IMR-90 (cell line): ENCODE results near the gene ESRP2. TPM values are rescaled to one million over a fixed set of nuclear protein-coding genes. Genes with fewer than 3 reads are reported as not detected.

Experiments
- ATAC-seq: fragments of 200-7000 bp; cut with Tn5 transposase; 2 replicates; pipeline ENCODE4 v1.9.1; 2020; ENCODE audit warnings: low read depth, mild to moderate bottlenecking, moderate library complexity
- BruUV-seq: library from RNA; stranded (reverse); fragments of 400-500 nt; replicated peaks from 2 replicates; lab custom pipeline; 2021; lab: Mats Ljungman, UMichigan
- CTCF ChIA-PET: fragments of 300-600 bp; formaldehyde crosslinking; extraction: SDS; loops from one replicate; lab custom pipeline; 2021; ENCODE audit warnings: antibody characterized with exemption; lab: Yijun Ruan, JAX
- POLR2A ChIA-PET: fragments of 300-600 bp; sonication (Branson Sonifier 250); formaldehyde crosslinking; loops from one replicate; lab custom pipeline; 2022; ENCODE audit warnings: antibody characterized with exemption; ENCODE audit not compliant: unreplicated experiment; lab: Charles Lee
- DNase-seq: peaks from one replicate; pipeline ENCODE4 v3.0.0; 2013
- H2AFZ ChIP-seq: replicated peaks from 2 replicates; pipeline ENCODE3; 2013; ENCODE audit warnings: low read length, mild to moderate bottlenecking; ENCODE audit not compliant: poor library complexity
- H2AK5ac ChIP-seq: 2 replicates; pipeline ENCODE4 v1.6.1; 2013; ENCODE audit warnings: low read depth, low read length, inconsistent platforms
- H2AK9ac ChIP-seq: replicated peaks from 2 replicates; pipeline ENCODE3; 2013; ENCODE audit warnings: mild to moderate bottlenecking, low read depth, low read length, moderate library complexity; ENCODE audit not compliant: poor library complexity
- H2BK120ac ChIP-seq: 2 replicates; pipeline ENCODE4 v1.6.1; 2013; ENCODE audit warnings: low read depth, low read length, inconsistent platforms
- H2BK15ac ChIP-seq: 3 replicates; pipeline ENCODE4 v1.6.1; 2013; ENCODE audit warnings: low read depth, low read length, inconsistent platforms
- H2BK20ac ChIP-seq: 2 replicates; pipeline ENCODE4 v1.6.1; 2013; ENCODE audit warnings: low read depth, mild to moderate bottlenecking, inconsistent platforms, low read length, moderate library complexity
- H2BK5ac ChIP-seq: 2 replicates; pipeline ENCODE4 v1.6.1; 2013; ENCODE audit warnings: mild to moderate bottlenecking, low read depth, low read length, inconsistent platforms; ENCODE audit not compliant: poor library complexity, severe bottlenecking
- H3K14ac ChIP-seq: replicated peaks from 2 replicates; pipeline ENCODE4 v1.6.1; 2013; ENCODE audit warnings: low read depth, low read length, inconsistent platforms
- H3K18ac ChIP-seq: 2 replicates; pipeline ENCODE4 v1.6.1; 2013; ENCODE audit warnings: low read depth, low read length, control low read depth
- H3K23ac ChIP-seq: 2 replicates; pipeline ENCODE4 v1.6.1; 2013; ENCODE audit warnings: low read depth, low read length, inconsistent platforms
- H3K27ac ChIP-seq: 2 replicates; pipeline ENCODE4 v1.5.1; 2013; ENCODE audit warnings: mild to moderate bottlenecking, control low read depth, low read length; ENCODE audit not compliant: insufficient read depth
- H3K27me3 ChIP-seq: 2 replicates; pipeline ENCODE4 v1.6.1; 2013; ENCODE audit warnings: low read length; ENCODE audit not compliant: control insufficient read depth, insufficient read depth
- H3K36me3 ChIP-seq: 2 replicates; pipeline ENCODE4 v1.6.1; 2013; ENCODE audit warnings: low read length, mixed read lengths; ENCODE audit not compliant: control insufficient read depth, insufficient read depth
- H3K4ac ChIP-seq: 2 replicates; pipeline ENCODE4 v1.6.1; 2013; ENCODE audit warnings: low read depth, low read length, inconsistent platforms
- H3K4me1 ChIP-seq: 2 replicates; pipeline ENCODE4 v1.6.1; 2013; ENCODE audit warnings: low read length, mixed read lengths; ENCODE audit not compliant: control insufficient read depth, insufficient read depth
- H3K4me2 ChIP-seq: 2 replicates; pipeline ENCODE4 v1.6.1; 2013; ENCODE audit warnings: low read depth, mild to moderate bottlenecking, control low read depth, low read length, moderate library complexity
- H3K4me3 ChIP-seq: 2 replicates; pipeline ENCODE4 v1.5.1; 2013; ENCODE audit warnings: low read depth, mild to moderate bottlenecking, control low read depth, low read length, moderate library complexity; ENCODE audit not compliant: insufficient read depth
- H3K56ac ChIP-seq: 2 replicates; pipeline ENCODE4 v1.6.1; 2013; ENCODE audit warnings: low read length, inconsistent platforms; ENCODE audit not compliant: insufficient read depth; ENCODE audit errors: extremely low read depth
- H3K79me1 ChIP-seq, 2 experiments: 2 replicates each; pipeline ENCODE4 v1.6.1; 2013; ENCODE audit warnings: low read length in 2 of 2, inconsistent platforms in 1 of 2, low read depth in 1 of 2
- H3K9ac ChIP-seq: 2 replicates; pipeline ENCODE4 v1.6.1; 2013; ENCODE audit warnings: low read depth, low read length, control low read depth
- H3K9me1 ChIP-seq: 2 replicates; pipeline ENCODE4 v1.6.1; 2013; ENCODE audit warnings: low read length, inconsistent platforms; ENCODE audit not compliant: insufficient read depth
- H3K9me3 ChIP-seq: 2 replicates; pipeline ENCODE4 v1.6.1; 2013; ENCODE audit warnings: low read length; ENCODE audit not compliant: control insufficient read depth, insufficient read depth
- H4K20me1 ChIP-seq: 2 replicates; pipeline ENCODE4 v1.6.1; 2013; ENCODE audit warnings: low read length, inconsistent platforms; ENCODE audit not compliant: insufficient read depth
- H4K5ac ChIP-seq: 2 replicates; pipeline ENCODE4 v1.6.1; 2013; ENCODE audit warnings: mild to moderate bottlenecking, low read depth, low read length, control low read depth
- H4K8ac ChIP-seq, 2 experiments: 2 replicates each; pipeline ENCODE4 v1.6.1; 2013; ENCODE audit warnings: low read depth in 2 of 2, low read length in 2 of 2, control low read depth in 1 of 2, inconsistent platforms in 1 of 2
- H4K91ac ChIP-seq: 2 replicates; pipeline ENCODE4 v1.6.1; 2013; ENCODE audit warnings: low read depth, low read length, inconsistent platforms; ENCODE audit not compliant: insufficient read depth
- BHLHE40 ChIP-seq: fragments of 150-350 bp; IDR thresholded peaks from 2 replicates; pipeline ENCODE4 v1.6.1; 2016; ENCODE audit warnings: mild to moderate bottlenecking, low read depth, low read length
- CEBPB ChIP-seq: IDR thresholded peaks from 2 replicates; pipeline ENCODE4 v1.6.1; 2012; ENCODE audit warnings: low read depth, low read length, improper control_type of control experiment
- CHD1 ChIP-seq: IDR thresholded peaks from 2 replicates; pipeline ENCODE4 v1.6.1; 2012; ENCODE audit warnings: low read depth, low read length, improper control_type of control experiment
- CTCF ChIP-seq: conservative IDR thresholded peaks from 2 replicates; pipeline ENCODE4 v1.5.1; 2012; ENCODE audit warnings: mild to moderate bottlenecking, low read depth, low read length, improper control_type of control experiment
- ELK1 ChIP-seq: fragments of 150-350 bp; IDR thresholded peaks from 2 replicates; pipeline ENCODE4 v1.6.1; 2016; ENCODE audit warnings: low read depth, mild to moderate bottlenecking, low read length, moderate library complexity, borderline replicate concordance
- FOS ChIP-seq: fragments of 150-350 bp; IDR thresholded peaks from 2 replicates; pipeline ENCODE4 v1.6.1; 2016; ENCODE audit warnings: low read depth, low read length
- MAFK ChIP-seq: IDR thresholded peaks from 2 replicates; pipeline ENCODE4 v1.6.1; 2012; ENCODE audit warnings: low read depth, low read length, improper control_type of control experiment
- MAZ ChIP-seq: IDR thresholded peaks from 2 replicates; pipeline ENCODE4 v1.6.1; 2012; ENCODE audit warnings: low read depth, mild to moderate bottlenecking, low read length, improper control_type of control experiment, moderate library complexity, borderline replicate concordance
- MXI1 ChIP-seq: IDR thresholded peaks from 2 replicates; pipeline ENCODE4 v1.6.1; 2012; ENCODE audit warnings: low read depth, mild to moderate bottlenecking, low read length, moderate library complexity, borderline replicate concordance
- NFE2L2 ChIP-seq: fragments of 150-350 bp; IDR thresholded peaks from 2 replicates; pipeline ENCODE4 v1.6.1; 2016; ENCODE audit warnings: low read depth, mild to moderate bottlenecking, low read length
- POLR2A ChIP-seq: IDR thresholded peaks from 2 replicates; pipeline ENCODE4 v1.6.1; 2012; ENCODE audit warnings: mild to moderate bottlenecking, low read depth, low read length
- RAD21 ChIP-seq: IDR thresholded peaks from 2 replicates; pipeline ENCODE4 v1.6.1; 2012; ENCODE audit warnings: low read length, improper control_type of control experiment
- RFX5 ChIP-seq: IDR thresholded peaks from 2 replicates; pipeline ENCODE4 v1.8.0; 2012; ENCODE audit warnings: low read depth, mild to moderate bottlenecking, low read length, moderate library complexity
- SMC3 ChIP-seq: fragments of 150-350 bp; IDR thresholded peaks from 2 replicates; pipeline ENCODE4 v1.6.1; 2016; ENCODE audit warnings: low read depth, mild to moderate bottlenecking, antibody characterized with exemption, low read length, moderate library complexity
- USF2 ChIP-seq: fragments of 150-350 bp; IDR thresholded peaks from 2 replicates; pipeline ENCODE4 v1.6.1; 2017; ENCODE audit warnings: mild to moderate bottlenecking, antibody characterized with exemption, low read length, low read depth
- WGBS, 2 experiments: methylation state at CpG; one replicate each; pipeline versions ENCODE4 v1.1.5 to v1.1.7; 2013; ENCODE audit warnings: missing lambda C conversion rate in 2 of 2; ENCODE audit not compliant: insufficient read length in 1 of 2; ENCODE audit errors: extremely low coverage in 2 of 2; 5-methylcytosine and 5-hydroxymethylcytosine counted together
- dilution Hi-C: fragments of 300-500 bp; cut with HindIII; formaldehyde crosslinking; loops from one replicate; pipeline ENCODE4 v1.14.3; 2018; ENCODE audit warnings: low sequenced_read_pairs; ENCODE audit not compliant: unreplicated experiment
- in situ Hi-C: fragments of 300-500 bp; cut with MboI; formaldehyde crosslinking; loops from 3 replicates; pipeline ENCODE4 v1.14.3; 2019; ENCODE audit warnings: low sequenced_read_pairs, inconsistent platforms, mixed read lengths
- intact Hi-C: fragments of 100-400 bp; cut with micrococcal nuclease; formaldehyde crosslinking; loops from 2 replicates; pipeline ENCODE4 v1.10.0; 2022
- polyA plus RNA-seq, 3 experiments: library from polyadenylated mRNA; depleted of rRNA; stranded (reverse); fragments of >200 nt; gene quantifications; 2 replicates each; pipeline ENCODE4 v1.2.3, GENCODE V29; 2012; ENCODE audit warnings: low replicate concordance in 1 of 3
- total RNA-seq: library from RNA; depleted of rRNA; stranded (reverse); fragments of >200 nt; gene quantifications from 2 replicates; pipeline ENCODE4 v1.2.3, GENCODE V29; 2012

The ESRP2 gene
- total and polyA plus RNA-seq, 2 of the 4 experiments (the other 2 are of a cell fraction), result 0.07 TPM; not detected in 1

- Histone ChIP-seq H3K4ac (no peak overlapping the region), H2BK120ac (no peak overlapping the region), H2BK5ac (no peak overlapping the region), H3K56ac (no peak overlapping the region), H3K27ac (no peak overlapping the region), H3K9ac (no peak overlapping the region), H4K20me1 (no peaks in the 10 kb centered on the region), H2AK5ac (no peak overlapping the region), H3K4me3 (no peak overlapping the region), H3K4me1 (no peaks in the 10 kb centered on the region), H2AFZ (no peak overlapping the region), H3K23ac (no peak overlapping the region), H3K18ac (no peak overlapping the region), H4K8ac (no peak overlapping the region), H2BK15ac (no peak overlapping the region), H3K4me2 (no peak overlapping the region), H3K27me3 (no peaks in the 10 kb centered on the region), H4K91ac (no peak overlapping the region), H2AK9ac (no peak overlapping the region), H3K79me1 (no peaks in the 10 kb centered on the region; a peak in 1 of 4 replicates), H2BK20ac (no peak overlapping the region), H3K9me3 (no peaks in the 10 kb centered on the region), H3K14ac (no peak overlapping the region), H3K9me1 (0 out of 2 replicates have a peak, but pooled peaks cover 4% of the 10 kb centered on the region), H3K36me3 (peaks cover 23% of the 10 kb centered on the region), H4K5ac (no peak overlapping the region)
- WGBS, 2 experiments, result 100% methylated on average over 2 of the region's 7 CpGs; no CpG with 5 or more reads in 1 of the 2 experiments
- in situ Hi-C loops (no loop called here), intact Hi-C loops (no loop called here), dilution Hi-C loops (no loop called here)
- TF ChIP-seq RAD21, result no peak
- no peak for TF ChIP-seq RFX5
- no peak for TF ChIP-seq CEBPB
- TF ChIP-seq MAFK, result no peak
- TF ChIP-seq FOS, result no peak
- no peak for TF ChIP-seq CTCF
- no peak for TF ChIP-seq MAZ
- TF ChIP-seq SMC3, result no peak
- no peak for TF ChIP-seq NFE2L2
- no peak for TF ChIP-seq POLR2A
- no peak for TF ChIP-seq CHD1
- no peak for TF ChIP-seq MXI1
- TF ChIP-seq ELK1, result no peak
- TF ChIP-seq USF2, result no peak
- no peak for TF ChIP-seq BHLHE40
- no TSS peak for BruUV-seq
- ATAC-seq, result no peak
- ChIA-PET CTCF (no interaction called here), POLR2A (no interaction called here)
- no peak for DNase-seq
Measured at GRCh38 chr16:68186877-68187276, 49.0 kb downstream of the ESRP2 start.
